GM19240 (cell line): ENCODE results near the gene NUP214.
"Not testable (repeated sequence)": the region's sequence is repeated elsewhere in the genome, so short reads cannot be mapped to it uniquely, and the experiment has no call there.

Experiments used
- DNase-seq: peaks from one replicate; pipeline ENCODE4 v3.0.0; 2011; ENCODE audit warnings: low spot score; ENCODE audit not compliant: insufficient read length

The NUP214 gene

GRCh38 chr9:131193051-131193450, 67.7 kb downstream of the NUP214 start:
- DNase-seq = no peak

GRCh38 chr9:131194762-131195161, 69.4 kb downstream of the NUP214 start:
- no peak for DNase-seq

GRCh38 chr9:131197160-131197911, 72.0 kb downstream of the NUP214 start:
- no peak for DNase-seq

- no peak for DNase-seq
Measured at GRCh38 chr9:131198041-131198715, 72.8 kb downstream of the NUP214 start.

- DNase-seq = no peak
Measured at GRCh38 chr9:131201856-131202255, 76.5 kb downstream of the NUP214 start.

- DNase-seq = no peak
Measured at GRCh38 chr9:131203431-131204218, 78.2 kb downstream of the NUP214 start.

- DNase-seq = no peak
Measured at GRCh38 chr9:131204285-131204684, 78.9 kb downstream of the NUP214 start.

GRCh38 chr9:131206495-131206894, 81.1 kb downstream of the NUP214 start:
- no peak for DNase-seq

- DNase-seq = not testable (repeated sequence)
Measured at GRCh38 chr9:131211920-131212319, 86.5 kb downstream of the NUP214 start.

- DNase-seq = no peak
Measured at GRCh38 chr9:131214286-131214856, 89.0 kb downstream of the NUP214 start.

- no peak for DNase-seq
Measured at GRCh38 chr9:131214876-131215275, 89.5 kb downstream of the NUP214 start.

- no peak for DNase-seq
Measured at GRCh38 chr9:131216806-131217205, 91.4 kb downstream of the NUP214 start.

- DNase-seq = no peak
Measured at GRCh38 chr9:131217331-131218031, 92.1 kb downstream of the NUP214 start.

- DNase-seq = no peak
Measured at GRCh38 chr9:131218370-131218769, 93.0 kb downstream of the NUP214 start.

GRCh38 chr9:131220485-131220884, 95.1 kb downstream of the NUP214 start:
- no peak for DNase-seq

GRCh38 chr9:131222460-131222859, 97.1 kb downstream of the NUP214 start:
- no peak for DNase-seq

- no peak for DNase-seq
Measured at GRCh38 chr9:131226226-131226625, 100.8 kb downstream of the NUP214 start.

GRCh38 chr9:131227112-131227958, 101.9 kb downstream of the NUP214 start:
- DNase-seq = no peak

- DNase-seq = no peak
Measured at GRCh38 chr9:131227959-131228460, 102.6 kb downstream of the NUP214 start.

GRCh38 chr9:131228988-131229387, 103.6 kb downstream of the NUP214 start:
- DNase-seq = no peak
